Endodermal cell (in vitro differentiated cells): ENCODE measurements around the gene KLHL24. TPM values are rescaled to one million over a fixed set of nuclear protein-coding genes. Genes with fewer than 3 reads are reported as not detected.

ENCODE experiments used
- DNase-seq: peaks from one replicate; pipeline ENCODE4 v3.0.0-alpha.2; 2017
- H3K27ac ChIP-seq: 2 replicates; pipeline ENCODE4 v1.5.1; 2013; ENCODE audit warnings: mild to moderate bottlenecking, low read depth, low read length, moderate library complexity
- H3K27me3 ChIP-seq: 2 replicates; pipeline ENCODE4 v1.6.1; 2013; ENCODE audit warnings: mild to moderate bottlenecking, low read length, moderate library complexity; ENCODE audit not compliant: insufficient read depth, control insufficient read depth, poor library complexity, severe bottlenecking
- H3K36me3 ChIP-seq: 2 replicates; pipeline ENCODE4 v1.7.0; 2013; ENCODE audit warnings: mild to moderate bottlenecking, low read length, moderate library complexity; ENCODE audit not compliant: control insufficient read depth, insufficient read depth
- H3K4me1 ChIP-seq: one replicate; pipeline ENCODE4 v1.7.0; 2013; ENCODE audit warnings: low read length; ENCODE audit not compliant: control insufficient read depth, insufficient read depth
- H3K4me3 ChIP-seq: 2 replicates; pipeline ENCODE4 v1.5.1; 2013; ENCODE audit warnings: mild to moderate bottlenecking, low read length, moderate library complexity
- H3K9ac ChIP-seq: 2 replicates; pipeline ENCODE4 v1.6.1; 2013; ENCODE audit warnings: mild to moderate bottlenecking, low read length, moderate library complexity; ENCODE audit not compliant: poor library complexity, severe bottlenecking; ENCODE audit errors: extremely low read depth
- H3K9me3 ChIP-seq: 2 replicates; pipeline ENCODE4 v1.6.1; 2013; ENCODE audit warnings: mild to moderate bottlenecking, low read length, moderate library complexity; ENCODE audit not compliant: control insufficient read depth
- H3K27ac Mint-ChIP-seq: 2 replicates; pipeline ENCODE4 v1.8.0; 2020; ENCODE audit warnings: mixed read lengths
- H3K27me3 Mint-ChIP-seq: 2 replicates; pipeline ENCODE4 v1.8.0; 2021; ENCODE audit warnings: mild to moderate bottlenecking, mixed read lengths; ENCODE audit not compliant: insufficient read depth
- H3K36me3 Mint-ChIP-seq: 2 replicates; pipeline ENCODE4 v1.8.0; 2020; ENCODE audit warnings: low read depth, mixed read lengths
- H3K4me1 Mint-ChIP-seq: 2 replicates; pipeline ENCODE4 v1.8.0; 2020; ENCODE audit warnings: mixed read lengths
- H3K4me3 Mint-ChIP-seq: 2 replicates; pipeline ENCODE4 v1.8.0; 2020; ENCODE audit warnings: mild to moderate bottlenecking, moderate library complexity, mixed read lengths
- H3K9me3 Mint-ChIP-seq: 2 replicates; pipeline ENCODE4 v1.8.0; 2020; ENCODE audit warnings: mild to moderate bottlenecking, mixed read lengths
- WGBS, 2 experiments: methylation state at CpG; one replicate each; pipeline versions ENCODE4 v1.1.5 to v1.1.7; 2013; ENCODE audit warnings: missing lambda C conversion rate in 2 of 2, mixed read lengths in 1 of 2; ENCODE audit not compliant: insufficient coverage in 1 of 2, insufficient read length in 1 of 2; 5-methylcytosine and 5-hydroxymethylcytosine counted together
- total RNA-seq, 2 donors: library from RNA; stranded (reverse); fragmentation: NEBNext Ultra II Directional in 1 of 2; extraction: Animal tissue kit (Norgen Biotek cat#: 25700) in 1 of 2; gene quantifications; 2 replicates in 1 of 2; 3 replicates in 1 of 2; pipeline ENCODE4 v1.2.1, GENCODE V29; 2021
- TF ChIP-seq, protein P1 (sequence below): fragments of 200-600 bp; sonication (generic); conservative IDR thresholded peaks from 2 replicates; pipeline ENCODE4 v1.5.0; 2021; ENCODE audit warnings: antibody characterized with exemption, mild to moderate bottlenecking

KLHL24 gene
- total RNA-seq, 2 donors from 2014 or later = 29.9 to 39.9 TPM

DNA sequence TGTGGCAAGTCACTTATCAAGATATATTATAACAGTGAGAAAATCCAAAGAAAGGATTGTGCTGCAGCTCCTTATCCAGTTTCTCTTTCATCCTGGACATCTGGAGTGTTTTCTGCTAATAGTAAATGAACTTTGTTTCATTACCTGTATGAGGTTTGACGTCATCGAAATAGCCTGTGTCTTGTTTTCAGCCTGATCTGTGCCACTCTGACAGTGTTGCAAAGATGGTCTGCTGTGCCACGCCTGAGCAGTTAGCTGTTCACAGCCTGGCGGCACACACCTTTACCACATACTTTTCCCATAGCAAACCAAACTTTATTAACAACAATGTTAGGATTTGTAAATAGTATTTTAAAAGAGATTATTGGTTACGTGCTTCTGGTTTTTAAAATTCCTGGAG, 96.2 kb downstream of the KLHL24 start:
- Histone ChIP-seq H3K9ac (no peak overlapping the region), H3K27me3 (no peaks in the 10 kb centered on the region), H3K4me3 (no peak overlapping the region), H3K27ac (no peak overlapping the region), H3K4me1 (no peaks in the 10 kb centered on the region), H3K9me3 (peaks cover 7% of the 10 kb centered on the region), H3K36me3 (peaks cover 92% of the 10 kb centered on the region)
- no peak overlapping the region for H3K4me3 Mint-ChIP-seq
- H3K4me1 Mint-ChIP-seq = no peaks in the 10 kb centered on the region
- H3K27me3 Mint-ChIP-seq = no peaks in the 10 kb centered on the region
- no peak overlapping the region for H3K27ac Mint-ChIP-seq
- no peaks in the 10 kb centered on the region for H3K9me3 Mint-ChIP-seq
- TF ChIP-seq, protein P1, sequence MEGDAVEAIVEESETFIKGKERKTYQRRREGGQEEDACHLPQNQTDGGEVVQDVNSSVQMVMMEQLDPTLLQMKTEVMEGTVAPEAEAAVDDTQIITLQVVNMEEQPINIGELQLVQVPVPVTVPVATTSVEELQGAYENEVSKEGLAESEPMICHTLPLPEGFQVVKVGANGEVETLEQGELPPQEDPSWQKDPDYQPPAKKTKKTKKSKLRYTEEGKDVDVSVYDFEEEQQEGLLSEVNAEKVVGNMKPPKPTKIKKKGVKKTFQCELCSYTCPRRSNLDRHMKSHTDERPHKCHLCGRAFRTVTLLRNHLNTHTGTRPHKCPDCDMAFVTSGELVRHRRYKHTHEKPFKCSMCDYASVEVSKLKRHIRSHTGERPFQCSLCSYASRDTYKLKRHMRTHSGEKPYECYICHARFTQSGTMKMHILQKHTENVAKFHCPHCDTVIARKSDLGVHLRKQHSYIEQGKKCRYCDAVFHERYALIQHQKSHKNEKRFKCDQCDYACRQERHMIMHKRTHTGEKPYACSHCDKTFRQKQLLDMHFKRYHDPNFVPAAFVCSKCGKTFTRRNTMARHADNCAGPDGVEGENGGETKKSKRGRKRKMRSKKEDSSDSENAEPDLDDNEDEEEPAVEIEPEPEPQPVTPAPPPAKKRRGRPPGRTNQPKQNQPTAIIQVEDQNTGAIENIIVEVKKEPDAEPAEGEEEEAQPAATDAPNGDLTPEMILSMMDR = no peak
- WGBS, 2 experiments = 94 to 98% methylated on average over 2 to 5 of the region's 5 CpGs
- DNase-seq = no peak
- H3K36me3 Mint-ChIP-seq = peaks cover 84% of the 10 kb centered on the region

DNA sequence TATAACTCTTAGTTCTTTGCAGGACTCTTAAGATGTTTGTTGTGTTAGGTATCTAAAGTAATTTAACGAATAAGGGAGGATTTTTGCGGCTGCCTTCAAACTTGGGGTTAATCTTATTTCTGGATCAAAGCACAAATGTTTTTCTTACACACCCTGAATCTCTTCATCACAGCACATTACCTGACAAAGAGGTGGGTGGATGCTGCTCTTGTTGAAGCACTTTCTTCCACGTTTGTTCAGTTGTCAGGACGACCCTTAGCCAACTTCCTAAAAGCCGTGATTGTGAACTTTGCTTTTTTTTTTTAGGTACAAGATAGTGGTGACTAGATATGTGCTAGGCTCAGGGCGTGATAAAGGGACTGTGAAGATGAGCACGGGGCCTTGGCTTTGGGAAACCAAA, 98.1 kb downstream of the KLHL24 start:
- Mint-ChIP-seq H3K4me1 (no peaks in the 10 kb centered on the region), H3K27me3 (no peaks in the 10 kb centered on the region), H3K4me3 (no peak overlapping the region), H3K9me3 (peaks cover 4% of the 10 kb centered on the region), H3K36me3 (peaks cover 81% of the 10 kb centered on the region), H3K27ac (peak overlapping the region; percentile 56)
- no peaks in the 10 kb centered on the region for H3K4me1 ChIP-seq
- no peak overlapping the region for H3K4me3 ChIP-seq
- H3K9ac ChIP-seq = no peak overlapping the region
- H3K27ac ChIP-seq = no peak overlapping the region
- H3K36me3 ChIP-seq = peaks cover 89% of the 10 kb centered on the region
- TF ChIP-seq, protein P1 = no peak
- peaks cover 13% of the 10 kb centered on the region for H3K9me3 ChIP-seq
- no peak for DNase-seq
- 79 to 94% methylated on average over 3 to 7 of the region's 7 CpGs for WGBS, 2 experiments
- H3K27me3 ChIP-seq = no peaks in the 10 kb centered on the region

Other genes starting within 250 kb of the KLHL24 start
- 10 to 100 TPM; 72.6 to 86.5 TPM for gene MCF2L2, start 207.0 kb upstream of the KLHL24 start, total RNA-seq
- under 1 TPM; 0.33 to 0.40 TPM for gene KLHL6, start 79.9 kb upstream of the KLHL24 start, total RNA-seq
- 10 to 100 TPM; 53.4 to 55.8 TPM for gene YEATS2, start 62.2 kb downstream of the KLHL24 start, total RNA-seq
- gene MAP6D1, start 190.0 kb downstream of the KLHL24 start, total RNA-seq = 1 to 10 TPM; 4.0 to 4.8 TPM
- gene PARL, start 249.3 kb downstream of the KLHL24 start, total RNA-seq = 10 to 100 TPM; 77.3 to 83.0 TPM